GM06990 (cell line): ENCODE results near the gene MYG1.
"Not testable (repeated sequence)": the region's sequence is repeated elsewhere in the genome, so short reads cannot be mapped to it uniquely, and the experiment has no call there.

Experiments
- DNase-seq: peaks from one replicate; pipeline ENCODE4 v3.0.0-alpha.2; 2011; ENCODE audit not compliant: insufficient read length; ENCODE audit errors: extremely low read depth
- H3K27me3 ChIP-seq: replicated peaks from 2 replicates; pipeline ENCODE4 v1.6.0; 2011; ENCODE audit warnings: low read length; ENCODE audit not compliant: control insufficient read depth, insufficient read depth
- H3K36me3 ChIP-seq: 2 replicates; pipeline ENCODE4 v1.5.1; 2011; ENCODE audit warnings: low read length; ENCODE audit not compliant: control insufficient read depth, insufficient read depth
- H3K4me3 ChIP-seq: replicated peaks from 2 replicates; pipeline ENCODE4 v1.5.1; 2011; ENCODE audit warnings: low read depth, mild to moderate bottlenecking, control low read depth, low read length
- TF ChIP-seq, protein P1 (sequence below): IDR thresholded peaks from 2 replicates; pipeline ENCODE4 v1.5.1; 2011; ENCODE audit warnings: low read length, control low read depth, mild to moderate bottlenecking, inconsistent platforms; ENCODE audit not compliant: insufficient read depth, poor library complexity, severe bottlenecking

The MYG1 gene

DNA sequence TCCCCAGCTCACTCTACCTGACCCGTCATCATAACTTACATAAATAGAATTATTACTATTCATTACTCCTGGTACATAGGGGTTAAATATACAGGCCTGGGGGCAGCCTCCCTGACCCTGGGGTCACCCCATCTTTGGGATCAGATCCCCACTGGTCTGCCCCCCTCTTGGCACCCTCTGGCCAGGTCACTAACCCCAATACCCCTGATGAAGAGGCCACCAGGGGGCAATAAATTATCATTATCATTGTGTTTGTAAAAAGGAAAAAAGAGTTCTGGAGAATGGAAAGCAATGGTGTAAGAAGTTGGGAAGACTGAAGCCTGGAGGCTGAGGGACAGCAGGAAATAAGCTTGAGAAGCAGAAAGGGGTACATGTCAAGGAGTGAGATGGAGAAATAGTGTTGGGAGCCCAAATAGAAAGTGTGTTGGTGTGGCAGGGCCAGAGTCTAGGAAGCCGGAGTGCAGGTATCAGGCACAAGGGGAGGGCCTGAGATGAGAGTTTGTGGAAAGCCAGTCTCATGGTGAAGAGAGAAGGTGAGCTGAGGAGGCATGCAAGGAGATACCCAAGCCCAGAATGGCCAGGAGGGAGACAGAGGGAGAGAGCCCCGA is 28.0 kb downstream of the MYG1 start:
- Histone ChIP-seq H3K27me3 (no peaks in the 10 kb centered on the region; the same call in 1 of the 2 replicates), H3K36me3 (no peaks in the 10 kb centered on the region), H3K4me3 (no peak overlapping the region)
- TF ChIP-seq, protein P1, sequence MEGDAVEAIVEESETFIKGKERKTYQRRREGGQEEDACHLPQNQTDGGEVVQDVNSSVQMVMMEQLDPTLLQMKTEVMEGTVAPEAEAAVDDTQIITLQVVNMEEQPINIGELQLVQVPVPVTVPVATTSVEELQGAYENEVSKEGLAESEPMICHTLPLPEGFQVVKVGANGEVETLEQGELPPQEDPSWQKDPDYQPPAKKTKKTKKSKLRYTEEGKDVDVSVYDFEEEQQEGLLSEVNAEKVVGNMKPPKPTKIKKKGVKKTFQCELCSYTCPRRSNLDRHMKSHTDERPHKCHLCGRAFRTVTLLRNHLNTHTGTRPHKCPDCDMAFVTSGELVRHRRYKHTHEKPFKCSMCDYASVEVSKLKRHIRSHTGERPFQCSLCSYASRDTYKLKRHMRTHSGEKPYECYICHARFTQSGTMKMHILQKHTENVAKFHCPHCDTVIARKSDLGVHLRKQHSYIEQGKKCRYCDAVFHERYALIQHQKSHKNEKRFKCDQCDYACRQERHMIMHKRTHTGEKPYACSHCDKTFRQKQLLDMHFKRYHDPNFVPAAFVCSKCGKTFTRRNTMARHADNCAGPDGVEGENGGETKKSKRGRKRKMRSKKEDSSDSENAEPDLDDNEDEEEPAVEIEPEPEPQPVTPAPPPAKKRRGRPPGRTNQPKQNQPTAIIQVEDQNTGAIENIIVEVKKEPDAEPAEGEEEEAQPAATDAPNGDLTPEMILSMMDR: peak; percentile 27
- no peak for DNase-seq

- TF ChIP-seq, protein P1: no peak
- H3K4me3 ChIP-seq: no peak overlapping the region
- no peak for DNase-seq
- H3K36me3 ChIP-seq: no peaks in the 10 kb centered on the region
- H3K27me3 ChIP-seq: no peaks in the 10 kb centered on the region; the same call in 1 of the 2 replicates
Observed at GRCh38 chr12:53328043-53328435, 28.5 kb downstream of the MYG1 start.

DNA sequence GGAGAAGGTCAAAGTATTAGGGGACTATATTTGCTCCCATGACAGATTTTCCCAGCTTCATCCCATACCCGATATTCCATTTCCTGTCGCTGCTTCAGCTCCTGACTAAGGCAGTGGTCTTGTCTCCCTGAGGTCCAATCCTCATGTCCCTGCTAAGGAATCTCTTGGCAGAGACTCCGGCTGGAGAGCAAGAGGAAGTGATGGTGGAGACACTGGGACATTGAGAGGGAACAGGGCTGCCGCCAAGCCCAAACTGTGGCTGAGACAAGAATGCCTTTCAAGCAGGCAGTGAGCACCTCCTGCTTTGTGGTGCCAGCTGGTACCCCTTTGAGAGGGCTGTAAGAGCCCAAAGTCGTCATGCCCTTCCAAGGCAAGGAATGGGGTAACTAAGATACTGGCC is 31.2 kb downstream of the MYG1 start:
- TF ChIP-seq, protein P1: no peak
- Histone ChIP-seq H3K27me3 (no peaks in the 10 kb centered on the region; the same call in 1 of the 2 replicates), H3K4me3 (no peak overlapping the region), H3K36me3 (no peaks in the 10 kb centered on the region)
- no peak for DNase-seq

GRCh38 chr12:53332339-53332738 is 32.8 kb downstream of the MYG1 start:
- H3K36me3 ChIP-seq, H3K27me3 ChIP-seq, H3K4me3 ChIP-seq, DNase-seq: not testable (repeated sequence)

DNA sequence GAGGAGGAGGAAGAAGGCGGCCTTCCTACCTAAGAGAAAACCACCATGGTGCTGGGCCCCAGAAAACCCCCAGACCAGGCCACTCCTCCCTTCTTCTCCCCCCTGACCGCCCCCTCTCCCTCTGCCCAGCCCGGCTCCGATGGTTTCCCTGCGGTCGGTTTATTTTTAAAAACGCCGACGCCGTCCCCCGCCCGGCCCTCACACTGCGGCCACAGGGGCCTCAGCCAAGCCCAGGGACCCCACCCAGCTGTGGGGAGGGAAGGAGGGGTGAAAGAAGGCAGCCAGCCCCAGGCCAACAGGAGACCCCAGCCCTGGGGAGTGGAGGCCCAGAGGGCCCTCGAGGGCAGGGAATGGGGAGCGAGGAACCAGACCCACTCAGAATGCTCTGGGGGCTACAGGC is 33.2 kb downstream of the MYG1 start:
- TF ChIP-seq, protein P1: no peak
- H3K36me3 ChIP-seq: no peaks in the 10 kb centered on the region
- H3K4me3 ChIP-seq: no peak overlapping the region
- no peak for DNase-seq
- no peaks in the 10 kb centered on the region; the same call in 1 of the 2 replicates for H3K27me3 ChIP-seq

DNA sequence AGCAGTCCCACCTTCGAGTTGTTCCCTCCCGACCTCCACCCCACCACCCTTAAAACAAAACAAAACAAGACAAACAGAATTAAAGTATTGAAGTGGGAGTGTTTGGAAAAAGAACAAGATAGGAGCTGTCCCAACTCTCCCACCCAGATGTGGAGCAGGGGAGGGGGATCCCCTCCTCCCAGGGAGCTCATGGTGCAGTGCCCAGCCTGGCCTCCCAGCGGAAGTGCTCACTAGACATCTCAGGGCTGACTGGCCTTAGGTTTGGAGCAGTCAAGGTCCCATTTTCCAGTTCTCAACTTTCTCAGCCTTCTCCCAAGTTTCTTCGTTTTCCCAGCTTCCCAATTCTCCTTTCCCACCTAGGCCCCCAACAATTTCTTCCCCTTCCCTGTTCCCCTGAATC is 33.8 kb downstream of the MYG1 start:
- TF ChIP-seq, protein P1: no peak
- Histone ChIP-seq H3K36me3 (no peaks in the 10 kb centered on the region), H3K27me3 (no peaks in the 10 kb centered on the region; the same call in 1 of the 2 replicates), H3K4me3 (no peak overlapping the region)
- no peak for DNase-seq
